NCI-H2227 treated with DMSO at 0.1 percent for 48 hours (cell line): ENCODE results near the gene CYP19A1.
"Not testable (repeated sequence)": the region's sequence is repeated elsewhere in the genome, so short reads cannot be mapped to it uniquely, and the experiment has no call there.

Experiments
- DNase-seq: peaks from one replicate; lab custom pipeline; 2025; lab: John Stamatoyannopoulos, UW

CYP19A1 gene

GRCh38 chr15:51261113-51261512 is 77.3 kb downstream of the CYP19A1 start:
- DNase-seq = not testable (repeated sequence)

GRCh38 chr15:51260202-51260601 is 78.2 kb downstream of the CYP19A1 start:
- no peak for DNase-seq

GRCh38 chr15:51255533-51255932 is 82.9 kb downstream of the CYP19A1 start:
- DNase-seq = no peak

- DNase-seq = no peak
These were observed 85.0 kb downstream of the CYP19A1 start for GRCh38 chr15:51253366-51253765.

- DNase-seq = no peak
These were observed 85.7 kb downstream of the CYP19A1 start for GRCh38 chr15:51252671-51253070.

GRCh38 chr15:51251556-51251955 is 86.8 kb downstream of the CYP19A1 start:
- DNase-seq = no peak

- DNase-seq = no peak
These were observed 88.0 kb downstream of the CYP19A1 start for GRCh38 chr15:51250217-51251011.

GRCh38 chr15:51245628-51246027 is 92.8 kb downstream of the CYP19A1 start:
- DNase-seq = no peak

- no peak for DNase-seq
These were observed 94.0 kb downstream of the CYP19A1 start for GRCh38 chr15:51244423-51244869.

- no peak for DNase-seq
These were observed 94.6 kb downstream of the CYP19A1 start for GRCh38 chr15:51243774-51244173.

- DNase-seq = no peak
These were observed 98.3 kb downstream of the CYP19A1 start for GRCh38 chr15:51240066-51240465.

GRCh38 chr15:51237816-51238215 is 100.6 kb downstream of the CYP19A1 start:
- DNase-seq = no peak

- DNase-seq = no peak
These were observed 104.0 kb downstream of the CYP19A1 start for GRCh38 chr15:51234176-51234927.

GRCh38 chr15:51232581-51232980 is 105.8 kb downstream of the CYP19A1 start:
- DNase-seq = no peak

- DNase-seq = no peak
These were observed 108.5 kb downstream of the CYP19A1 start for GRCh38 chr15:51229907-51230330.

- DNase-seq = no peak
These were observed 110.3 kb downstream of the CYP19A1 start for GRCh38 chr15:51227940-51228732.

- DNase-seq = no peak
These were observed 111.7 kb downstream of the CYP19A1 start for GRCh38 chr15:51226576-51227210.

- no peak for DNase-seq
These were observed 114.0 kb downstream of the CYP19A1 start for GRCh38 chr15:51224428-51224827.

GRCh38 chr15:51223771-51224229 is 114.6 kb downstream of the CYP19A1 start:
- DNase-seq = no peak

GRCh38 chr15:51218299-51218938 is 120.0 kb downstream of the CYP19A1 start:
- DNase-seq = no peak

- DNase-seq = no peak
These were observed 125.5 kb downstream of the CYP19A1 start for GRCh38 chr15:51212909-51213308.
